Panc1 (cell line): ENCODE results near the gene NOL3. TPM values are rescaled to one million over a fixed set of nuclear protein-coding genes. Genes with fewer than 3 reads are reported as not detected.

ENCODE experiments used
- ATAC-seq: fragments of 200-7000 bp; cut with Tn5 transposase; 2 replicates; pipeline ENCODE4 v1.9.1; 2020; ENCODE audit warnings: mild to moderate bottlenecking, moderate library complexity
- BruUV-seq: library from RNA; stranded (reverse); fragments of 400-500 nt; replicated peaks from 2 replicates; lab custom pipeline; 2021; lab: Mats Ljungman, UMichigan
- CTCF ChIA-PET: fragments of 300-600 bp; sonication (Branson Sonifier 250); formaldehyde crosslinking; loops from one replicate; lab custom pipeline; 2022; ENCODE audit warnings: antibody characterized with exemption; lab: Charles Lee
- POLR2A ChIA-PET: fragments of 300-600 bp; sonication (Branson Sonifier 250); formaldehyde crosslinking; loops from one replicate; lab custom pipeline; 2022; ENCODE audit warnings: antibody characterized with exemption; lab: Charles Lee
- DNase-seq: peaks from one replicate; pipeline ENCODE4 v3.0.0-alpha.2; 2010; ENCODE audit warnings: low read depth, low spot score
- H3K27ac ChIP-seq: 2 replicates; pipeline ENCODE4 v1.5.1; 2011; ENCODE audit warnings: mild to moderate bottlenecking, low read length, inconsistent platforms
- H3K27me3 ChIP-seq: fragments of 200-500 bp; sonication (Bioruptor generic); 2 replicates; pipeline ENCODE4 v1.6.0; 2014; ENCODE audit warnings: low read length, inconsistent platforms; ENCODE audit not compliant: control insufficient read depth, insufficient read depth
- H3K36me3 ChIP-seq: fragments of 200-500 bp; sonication (Bioruptor generic); 2 replicates; pipeline ENCODE4 v1.5.1; 2014; ENCODE audit warnings: inconsistent platforms, mild to moderate bottlenecking, low read length, moderate library complexity; ENCODE audit not compliant: control insufficient read depth, insufficient read depth
- H3K4me1 ChIP-seq: 2 replicates; pipeline ENCODE4 v1.5.1; 2011; ENCODE audit warnings: inconsistent platforms, mild to moderate bottlenecking, low read length, moderate library complexity; ENCODE audit not compliant: control insufficient read depth, insufficient read depth
- H3K4me3 ChIP-seq, 2 experiments: 2 replicates each; pipeline ENCODE4 v1.5.1; 2011 to 2012; ENCODE audit warnings: low read depth in 2 of 2, low read length in 2 of 2, mild to moderate bottlenecking in 2 of 2, inconsistent platforms in 1 of 2, moderate library complexity in 1 of 2
- H3K9me3 ChIP-seq: fragments of 200-500 bp; sonication (Bioruptor generic); 2 replicates; pipeline ENCODE4 v1.5.1; 2014; ENCODE audit warnings: low read depth, mild to moderate bottlenecking, inconsistent platforms, low read length, moderate library complexity; ENCODE audit not compliant: control insufficient read depth, insufficient read depth
- CTCF ChIP-seq: fragments of 450-650 bp; IDR thresholded peaks from 2 replicates; pipeline ENCODE4 v1.5.1; 2017; ENCODE audit warnings: mild to moderate bottlenecking
- POLR2AphosphoS5 ChIP-seq: IDR thresholded peaks from 2 replicates; pipeline ENCODE4 v1.6.1; 2012; ENCODE audit warnings: mild to moderate bottlenecking, low read depth, low read length, moderate library complexity
- REST ChIP-seq, 2 experiments: IDR thresholded peaks; 2 replicates each; pipeline ENCODE4 v1.6.1; 2011 to 2012; ENCODE audit warnings: low read depth in 2 of 2, control low read depth in 1 of 2, low read length in 1 of 2, mild to moderate bottlenecking in 1 of 2, moderate library complexity in 1 of 2; ENCODE audit not compliant: insufficient read depth in 1 of 2
- SIN3A ChIP-seq: IDR thresholded peaks from 2 replicates; pipeline ENCODE4 v1.6.1; 2012; ENCODE audit warnings: low read depth, mild to moderate bottlenecking, low read length, moderate library complexity, borderline replicate concordance; ENCODE audit not compliant: insufficient read depth
- TCF7L2 ChIP-seq: IDR thresholded peaks from 2 replicates; pipeline ENCODE4 v1.6.1; 2011; ENCODE audit warnings: mild to moderate bottlenecking, low read depth, low read length, inconsistent platforms
- in situ Hi-C: cut with HindIII; loops from 2 replicates; pipeline ENCODE4 v1.10.0; 2016; ENCODE audit warnings: low sequenced_read_pairs, low pct_unique_long_range_greater_than_20kb
- intact Hi-C: fragments of 100-400 bp; cut with micrococcal nuclease; formaldehyde crosslinking; loops from one replicate; pipeline ENCODE4 v1.10.0; 2022; ENCODE audit not compliant: unreplicated experiment
- total RNA-seq: library from RNA; stranded (reverse); gene quantifications from one replicate; pipeline ENCODE4 v1.2.1, GENCODE V29; 2021; ENCODE audit not compliant: unreplicated experiment

Gene NOL3
- total RNA-seq, 1 experiment from 2014 or later, result 27.9 TPM

- Histone ChIP-seq H3K4me3 (0 out of 4 replicates have a peak overlapping the region, but pooled peaks of 1 of the 2 experiments have one; percentile 0), H3K27me3 (no peaks in the 10 kb centered on the region), H3K4me1 (peaks cover 12% of the 10 kb centered on the region), H3K36me3 (peaks cover 4% of the 10 kb centered on the region; the same call in 1 of the 2 replicates), H3K27ac (no peak overlapping the region), H3K9me3 (no peaks in the 10 kb centered on the region)
- no peak for DNase-seq
- ChIA-PET POLR2A (no interaction called here), CTCF (interaction anchor here (0.7 kb wide), 1 partner anchor 15 kb away, joined by 4 read pairs; the partner anchor contains the start of gene NOL3)
- intact Hi-C loops, result loop anchor here (10.0 kb wide), 1 partner anchor 231 kb away; no protein-coding TSS in a partner anchor
- BruUV-seq, result no TSS peak
- TF ChIP-seq SIN3A (no peak), TCF7L2 (no peak), POLR2AphosphoS5 (no peak), CTCF (no peak; the same call in 1 of the 2 replicates), REST (IDR thresholded peaks at IDR 0.05; ENCODE audit: insufficient read depth in 1 of 2, low read depth in 2 of 2, low read length in 1 of 2) (no peak)
- in situ Hi-C loops, result no loop called here
- no peak for ATAC-seq
Measured at GRCh38 chr16:67185651-67186134, 15.4 kb downstream of the NOL3 start.

- H3K4me3 ChIP-seq, result no peak overlapping the region
- DNase-seq, result no peak
- in situ Hi-C loops, result no loop called here
Measured at GRCh38 chr16:67186550-67186950, 16.2 kb downstream of the NOL3 start.

More at GRCh38 chr16:67186550-67186950, 16.2 kb downstream of the NOL3 start:
- ATAC-seq, result no peak
- ChIA-PET CTCF (no interaction called here), POLR2A (no interaction called here)
- Histone ChIP-seq H3K4me1 (peaks cover 12% of the 10 kb centered on the region), H3K27me3 (no peaks in the 10 kb centered on the region), H3K36me3 (peaks cover 4% of the 10 kb centered on the region; the same call in 1 of the 2 replicates), H3K9me3 (no peaks in the 10 kb centered on the region), H3K27ac (no peak overlapping the region)
- BruUV-seq, result no TSS peak
- no peak for TF ChIP-seq REST (IDR thresholded peaks at IDR 0.05; ENCODE audit: insufficient read depth in 1 of 2, low read depth in 2 of 2, low read length in 1 of 2)
- TF ChIP-seq TCF7L2, result no peak
- intact Hi-C loops, result loop anchor here (10.0 kb wide), 1 partner anchor 232 kb away; no protein-coding TSS in a partner anchor
